ENCODE data around the gene TLE3. TPM values are rescaled to one million over a fixed set of nuclear protein-coding genes. Genes with fewer than 3 reads are reported as not detected.
A peak's percentile ranks its signal among the peaks of the same experiment; 100 is the strongest.

The TLE3 gene
- total RNA-seq, 6 experiments from 2014 or later, result 6.0 to 17.6 (median 13.8) TPM

DNA sequence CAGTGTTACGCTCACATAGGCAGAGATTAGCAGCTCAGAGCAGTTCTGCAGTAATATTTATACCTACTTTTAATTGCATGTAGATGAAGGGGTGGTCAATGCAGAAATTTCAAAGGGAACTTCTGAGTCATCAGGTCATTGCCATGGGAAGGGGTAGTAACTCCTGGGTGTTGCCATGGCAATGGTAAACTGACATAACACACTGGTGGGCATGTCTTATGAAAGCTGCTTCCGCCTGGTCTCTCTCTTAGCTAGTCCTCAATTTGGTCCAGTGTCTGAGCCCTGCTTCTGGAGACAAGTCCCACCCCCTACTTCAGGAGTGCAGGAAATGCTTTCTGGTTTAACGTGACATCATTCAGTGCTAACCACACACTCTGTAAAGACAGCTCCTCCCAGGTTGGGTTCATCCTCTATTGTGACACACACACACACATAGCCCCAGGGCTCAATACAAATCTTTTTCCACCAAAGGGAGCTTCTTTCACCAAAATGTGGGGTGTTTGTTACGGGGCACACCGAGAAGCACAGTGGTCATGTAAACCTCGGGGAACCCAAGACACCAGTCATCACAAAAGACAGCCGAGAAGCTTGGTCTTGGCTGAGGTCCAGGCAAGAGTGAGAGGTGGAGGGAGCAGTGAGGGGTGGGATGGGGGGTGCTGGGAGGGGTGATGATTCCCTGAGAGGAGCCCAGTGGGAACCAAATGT, 74.5 kb downstream of the TLE3 start:
- H3K36me3 Mint-ChIP-seq (ENCODE audit: low read depth), result no peaks in the 10 kb centered on the region
- peaks cover 21% of the 10 kb centered on the region for H3K4me1 Mint-ChIP-seq (ENCODE audit: low read depth)
- no peak for TF ChIP-seq CTCF (IDR thresholded peaks at IDR 0.05)
- no peaks in the 10 kb centered on the region for H3K9me3 Mint-ChIP-seq
- peak overlapping the region; percentile 76 for H3K27ac Mint-ChIP-seq
- peak; percentile 92 for DNase-seq
- peaks cover 25% of the 10 kb centered on the region for H3K27me3 Mint-ChIP-seq (ENCODE audit: insufficient read depth)
- peak overlapping the region; percentile 62; the same call in 1 of the 2 replicates for H3K4me3 Mint-ChIP-seq

DNA sequence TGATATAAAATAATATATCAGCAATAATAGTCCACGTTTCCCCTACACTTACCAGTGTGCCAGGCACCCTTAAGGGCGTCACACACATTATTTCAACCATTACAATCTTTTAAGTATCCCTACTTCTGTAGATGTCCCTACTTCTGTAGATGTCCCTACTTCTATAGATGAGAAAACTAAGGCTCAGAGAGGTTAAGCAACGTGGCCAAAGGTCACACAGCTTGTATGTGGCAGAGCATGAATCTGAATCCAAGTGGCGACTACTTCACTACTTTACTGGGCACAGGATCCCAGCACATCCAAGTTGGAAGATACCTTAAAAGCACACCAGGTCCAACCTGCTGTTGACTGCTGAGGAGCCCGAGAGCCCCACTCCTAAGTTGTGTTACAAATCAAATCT, 77.5 kb downstream of the TLE3 start:
- peaks cover 21% of the 10 kb centered on the region for H3K4me1 Mint-ChIP-seq (ENCODE audit: low read depth)
- TF ChIP-seq CTCF (IDR thresholded peaks at IDR 0.05), result no peak
- H3K27me3 Mint-ChIP-seq (ENCODE audit: insufficient read depth), result peaks cover 47% of the 10 kb centered on the region
- no peaks in the 10 kb centered on the region for H3K36me3 Mint-ChIP-seq (ENCODE audit: low read depth)
- H3K27ac Mint-ChIP-seq, result no peak overlapping the region
- DNase-seq, result no peak
- H3K9me3 Mint-ChIP-seq, result no peaks in the 10 kb centered on the region
- no peak overlapping the region for H3K4me3 Mint-ChIP-seq

DNA sequence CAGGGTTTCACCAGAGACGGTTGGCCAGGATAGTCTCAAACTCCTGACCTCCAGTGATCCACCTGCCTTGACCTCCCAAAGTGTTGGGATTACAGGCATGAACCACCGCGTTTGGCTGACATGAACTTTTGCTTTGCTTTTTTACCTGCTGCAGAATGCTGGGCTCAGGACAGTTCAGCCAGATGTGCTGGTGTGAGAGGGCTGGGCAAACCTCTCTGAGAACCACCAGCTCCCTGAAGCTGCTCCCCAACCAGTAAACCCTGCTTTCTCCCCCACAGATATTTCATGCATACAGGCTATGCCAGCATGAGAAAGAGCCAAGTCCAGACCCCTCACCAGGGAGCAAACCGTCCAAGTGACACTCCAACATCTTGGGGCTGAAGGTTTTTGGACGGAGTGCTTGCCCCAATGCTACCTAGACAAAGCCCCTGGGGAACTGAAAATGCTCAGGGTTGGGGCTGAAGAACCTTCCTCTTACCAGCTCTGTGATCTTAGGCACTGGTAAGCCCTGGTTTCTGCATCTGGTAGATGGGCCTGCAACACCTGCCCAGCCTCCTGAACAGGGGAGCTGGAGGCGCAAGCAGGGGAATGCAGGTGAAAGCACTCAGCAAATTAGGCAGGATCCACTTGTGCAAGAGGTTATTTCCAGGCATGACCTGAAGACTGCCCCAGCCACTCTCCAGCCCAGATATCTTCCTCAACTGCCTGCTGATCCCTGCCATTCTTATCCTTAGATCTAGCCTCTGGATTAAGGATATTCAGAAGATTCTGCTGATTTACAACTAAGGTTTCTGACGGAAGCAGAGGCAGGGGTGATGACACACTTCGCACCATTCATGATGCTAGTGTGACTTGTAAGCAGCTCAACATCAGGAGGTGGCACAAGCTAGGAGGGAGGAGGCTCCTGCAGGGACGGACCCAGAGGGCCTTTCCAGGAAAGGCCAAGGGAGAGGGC, 78.8 kb downstream of the TLE3 start:
- Mint-ChIP-seq H3K4me1 (ENCODE audit: low read depth) (peaks cover 14% of the 10 kb centered on the region), H3K27me3 (ENCODE audit: insufficient read depth) (peaks cover 44% of the 10 kb centered on the region)

DNA sequence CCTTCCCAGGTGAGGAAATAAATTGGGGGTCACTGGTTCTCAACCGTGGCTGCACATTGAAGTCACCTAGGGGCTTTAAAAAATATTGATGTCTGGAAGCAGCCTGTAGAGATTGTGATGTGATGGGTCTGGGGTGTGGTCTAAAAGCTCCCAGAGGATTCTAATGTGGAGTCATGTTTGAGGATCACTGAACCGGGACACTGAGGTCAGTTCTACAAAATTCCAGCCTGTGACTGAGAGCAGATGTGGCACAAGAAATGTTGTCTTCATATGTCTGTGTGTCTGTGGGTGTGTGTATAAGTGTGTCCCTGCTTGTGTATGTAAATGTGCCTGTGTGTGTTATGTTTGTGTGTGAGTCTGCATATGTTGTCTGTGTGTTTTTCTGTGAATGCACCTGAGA, 79.9 kb downstream of the TLE3 start:
- H3K27ac Mint-ChIP-seq, result no peak overlapping the region
- no peak for DNase-seq
- H3K4me3 Mint-ChIP-seq, result no peak overlapping the region
- no peak for TF ChIP-seq CTCF (IDR thresholded peaks at IDR 0.05)
- no peaks in the 10 kb centered on the region for H3K36me3 Mint-ChIP-seq (ENCODE audit: low read depth)
- peaks cover 53% of the 10 kb centered on the region for H3K27me3 Mint-ChIP-seq (ENCODE audit: insufficient read depth)
- H3K9me3 Mint-ChIP-seq, result no peaks in the 10 kb centered on the region
- peaks cover 3% of the 10 kb centered on the region for H3K4me1 Mint-ChIP-seq (ENCODE audit: low read depth)

More for the DNA sequence above, 78.8 kb downstream of the TLE3 start:
- no peak overlapping the region for H3K27ac Mint-ChIP-seq
- no peaks in the 10 kb centered on the region for H3K9me3 Mint-ChIP-seq
- no peaks in the 10 kb centered on the region for H3K36me3 Mint-ChIP-seq (ENCODE audit: low read depth)
- DNase-seq, result no peak
- no peak for TF ChIP-seq CTCF (IDR thresholded peaks at IDR 0.05)
- H3K4me3 Mint-ChIP-seq, result no peak overlapping the region

DNA sequence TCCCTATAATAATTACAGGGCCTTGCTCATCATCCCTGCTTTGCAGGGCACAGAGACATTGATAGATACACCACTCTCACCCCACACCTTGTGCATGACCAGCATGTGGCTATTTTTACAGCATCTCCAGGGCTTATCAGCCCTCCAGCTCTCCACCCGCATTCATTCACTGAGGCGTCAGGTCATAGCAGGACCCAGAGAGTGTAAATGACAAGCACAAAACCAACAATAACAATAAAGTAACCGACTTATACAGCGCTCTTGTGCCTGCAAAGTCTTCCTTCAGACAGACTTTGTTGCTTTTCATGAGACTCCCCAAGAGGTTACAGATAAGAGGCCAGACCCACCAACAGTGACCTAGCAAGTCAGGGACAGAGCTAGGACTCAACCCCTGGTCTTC, 80.7 kb downstream of the TLE3 start:
- no peak overlapping the region for H3K27ac Mint-ChIP-seq
- no peak for DNase-seq
- peaks cover 59% of the 10 kb centered on the region for H3K27me3 Mint-ChIP-seq (ENCODE audit: insufficient read depth)
- H3K9me3 Mint-ChIP-seq, result no peaks in the 10 kb centered on the region
- no peaks in the 10 kb centered on the region for H3K4me1 Mint-ChIP-seq (ENCODE audit: low read depth)
- no peak for TF ChIP-seq CTCF (IDR thresholded peaks at IDR 0.05)
- H3K4me3 Mint-ChIP-seq, result no peak overlapping the region
- H3K36me3 Mint-ChIP-seq (ENCODE audit: low read depth), result no peaks in the 10 kb centered on the region

Data from HFFc6 (cell line).